Stimulated activated CD8-positive, alpha-beta memory T cell treated with anti-CD3 and anti-CD28 coated beads, Interleukin-7, amount 100 ng/mL, for 1 hour (primary cell): ENCODE results near the gene TNS3.

Source experiments
- DNase-seq, 2 donors: peaks; one replicate each; pipeline ENCODE4 v3.0.0-alpha.2; 2020; ENCODE audit warnings: low read depth in 2 of 2

TNS3 gene

DNA sequence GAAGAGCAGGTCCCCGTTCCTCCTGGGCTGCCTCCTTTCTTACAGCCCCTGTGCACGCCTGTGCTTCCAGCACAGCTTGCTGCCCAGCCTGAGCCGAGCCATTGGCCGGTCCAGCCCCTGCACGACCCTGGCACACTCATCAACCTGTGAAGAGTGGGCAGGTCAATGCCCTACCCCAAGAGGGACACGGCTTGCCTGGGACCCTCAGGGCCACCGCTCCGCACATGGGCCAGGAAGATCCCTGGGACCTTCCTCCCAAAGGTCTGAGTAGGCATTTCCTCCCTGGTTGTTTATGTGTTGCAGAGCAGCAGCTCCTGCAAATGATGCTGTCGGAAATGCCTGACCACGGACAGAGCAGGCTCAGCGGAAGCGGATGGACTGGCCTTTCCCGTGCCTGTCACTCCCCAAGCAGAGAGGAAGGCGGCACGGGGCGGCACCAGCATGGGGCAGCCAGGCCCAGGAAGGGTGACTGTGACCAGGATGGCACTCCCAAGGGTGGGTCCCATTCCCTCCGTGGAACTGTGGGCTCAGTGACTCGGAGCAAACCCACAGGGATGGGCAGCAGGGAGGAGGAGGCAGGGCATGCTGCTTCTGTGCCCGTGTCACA, 252.5 kb downstream of the TNS3 start:
- DNase-seq = no peak

DNA sequence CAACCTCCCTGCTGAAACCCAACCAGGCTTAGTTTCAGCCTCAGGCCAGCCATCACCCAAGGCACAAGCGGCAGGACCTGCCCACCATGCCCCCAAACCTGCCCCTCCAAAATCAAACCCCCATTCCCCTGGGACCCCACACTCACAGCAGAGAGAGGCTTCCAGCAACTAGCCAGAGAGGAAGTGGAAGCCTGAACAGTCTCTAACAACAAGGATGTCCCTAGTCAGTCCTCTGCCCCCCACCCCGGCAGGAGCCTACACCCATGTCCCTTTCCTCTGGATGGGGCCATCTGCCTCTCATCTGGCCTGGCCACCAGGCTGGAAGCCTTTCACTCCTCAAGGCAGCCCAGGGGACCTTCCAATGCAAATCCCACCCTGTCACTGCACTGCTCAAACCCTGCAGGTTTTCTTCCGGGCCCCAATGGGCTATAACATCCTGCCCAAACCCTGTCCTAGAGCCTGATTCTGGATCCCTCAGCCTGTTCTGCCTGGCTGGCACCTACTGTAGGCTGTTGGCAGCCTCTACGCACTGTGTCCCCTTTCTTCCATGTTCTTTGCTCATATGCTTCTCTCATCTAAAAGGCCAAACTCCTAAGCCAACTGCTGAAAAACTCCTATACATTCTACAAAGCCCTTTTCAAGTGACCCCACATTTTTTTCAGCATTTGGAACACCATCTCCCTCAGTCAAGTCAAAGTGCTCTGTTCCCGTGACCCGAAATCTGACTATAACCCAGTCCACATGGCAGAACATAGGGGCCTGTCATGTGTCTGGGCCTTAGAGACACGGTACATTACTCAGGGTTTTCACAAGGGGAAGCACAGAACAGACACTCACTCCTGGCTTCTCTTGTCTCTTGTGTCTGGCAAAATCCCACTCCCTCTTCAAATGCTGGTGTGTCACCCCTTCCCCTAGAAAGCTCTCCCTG, 253.3 kb downstream of the TNS3 start:
- DNase-seq = no peak

DNA sequence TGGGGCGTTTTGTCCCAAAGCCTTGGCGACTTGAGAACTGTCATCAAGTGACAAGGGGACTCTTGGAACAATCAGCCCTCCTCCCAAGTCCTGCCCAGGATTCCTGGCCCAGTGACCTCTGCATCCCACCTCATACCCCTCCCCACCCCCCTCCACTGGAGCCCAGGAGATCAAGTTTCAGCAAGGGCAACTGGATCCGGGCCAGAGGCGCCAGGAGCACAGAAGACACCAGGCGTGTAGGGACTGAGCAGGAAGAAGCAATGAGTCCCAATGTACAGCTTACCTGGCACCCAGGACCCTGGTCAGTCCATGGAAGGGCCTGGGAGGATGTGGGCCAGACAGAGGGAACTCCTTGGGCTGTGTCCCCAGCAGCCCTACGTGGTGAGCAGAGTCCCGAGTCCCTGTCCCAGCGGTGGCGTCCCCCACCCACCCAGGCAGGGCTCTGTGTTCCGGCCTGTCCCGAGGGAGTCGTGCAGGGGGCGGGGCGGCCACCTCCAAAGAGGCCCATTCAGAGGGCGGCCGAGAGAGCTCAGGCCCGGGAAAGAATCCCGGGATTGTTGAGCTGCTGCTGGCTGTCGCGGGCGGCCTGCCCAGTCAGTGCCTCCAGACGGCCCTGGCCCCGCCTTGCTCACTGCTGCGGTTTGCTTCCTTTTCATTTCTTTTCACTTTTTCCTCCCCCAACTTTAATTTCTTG, 254.1 kb downstream of the TNS3 start:
- no peak for DNase-seq

GRCh38 chr7:47327346-47327697, 254.6 kb downstream of the TNS3 start:
- no peak for DNase-seq

GRCh38 chr7:47326808-47327207, 255.1 kb downstream of the TNS3 start:
- DNase-seq = no peak

DNA sequence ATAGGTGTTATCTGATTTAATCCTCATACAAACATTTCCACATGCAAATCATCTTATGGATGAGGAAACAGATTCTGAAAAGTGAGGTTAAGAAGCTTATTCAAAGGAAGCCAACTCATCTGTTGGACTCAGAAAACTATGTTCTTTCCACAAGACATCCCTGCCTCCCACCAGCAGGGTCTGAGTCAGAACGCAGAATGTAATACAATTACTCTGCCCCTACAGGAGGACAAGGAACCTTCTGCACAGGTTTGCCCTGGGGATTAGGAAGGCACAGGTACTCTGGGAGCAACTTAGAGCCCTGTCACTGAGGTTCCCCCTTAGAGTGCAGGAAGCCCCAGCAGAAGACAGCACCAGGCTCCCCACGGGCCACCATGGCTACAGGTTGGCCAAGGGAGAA, 255.7 kb downstream of the TNS3 start:
- DNase-seq = no peak

DNA sequence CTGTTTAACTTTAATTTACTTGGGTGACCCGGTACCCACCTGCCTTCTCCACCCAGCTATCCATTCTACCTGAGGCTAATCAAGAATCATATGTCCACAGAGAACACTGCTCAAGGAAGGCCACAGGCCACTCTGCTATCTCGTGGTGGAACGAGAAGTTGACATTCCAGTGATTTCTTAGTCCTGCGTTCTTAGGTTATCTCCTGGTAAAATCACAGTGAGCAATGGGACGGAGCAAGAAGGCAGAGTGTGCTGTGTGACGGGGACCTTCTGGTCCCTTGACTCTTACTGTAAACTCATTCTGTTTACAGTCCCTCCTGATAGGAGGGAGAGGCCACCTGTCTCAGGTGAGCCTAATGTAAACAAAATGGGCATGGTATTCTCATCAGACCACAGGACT, 256.6 kb downstream of the TNS3 start:
- DNase-seq = no peak

DNA sequence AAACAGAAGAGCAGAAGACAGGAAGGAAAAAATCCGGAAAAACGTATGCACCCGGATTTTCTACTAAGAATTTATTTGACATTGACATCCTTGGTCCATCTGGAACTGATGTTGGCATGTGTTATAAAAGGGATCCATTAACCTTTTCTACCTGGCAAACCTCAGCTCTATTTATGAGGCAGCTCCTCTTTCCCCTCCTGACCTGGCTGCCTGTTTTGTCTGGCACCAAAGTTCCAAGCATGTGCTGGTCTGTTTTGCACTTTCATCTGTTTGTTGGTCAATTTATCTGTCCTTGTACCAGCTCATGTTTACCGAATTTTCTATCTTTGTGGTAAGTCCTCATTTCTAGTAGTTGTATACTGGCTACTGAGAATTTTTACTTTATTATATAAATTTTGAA, 258.0 kb downstream of the TNS3 start:
- DNase-seq = no peak

DNA sequence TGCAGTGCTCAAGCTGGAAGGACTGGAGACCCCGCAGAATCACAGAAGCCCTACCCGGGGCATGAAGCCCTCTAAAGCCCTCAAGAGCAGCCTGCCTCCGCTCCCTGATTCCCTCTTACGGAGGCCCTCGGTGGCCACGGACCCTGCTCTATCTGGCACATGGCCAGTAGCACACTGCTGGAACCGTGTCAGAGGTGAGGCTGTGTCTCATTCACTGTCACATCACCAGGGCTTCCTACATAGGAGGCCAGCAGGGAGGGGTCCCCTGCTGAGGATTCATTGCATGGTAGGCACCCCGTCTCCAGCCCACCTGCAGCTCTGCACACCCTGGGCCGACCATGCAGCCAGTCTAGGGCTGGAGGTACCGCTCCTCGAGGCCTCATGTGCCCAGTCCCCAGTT, 259.2 kb downstream of the TNS3 start:
- no peak for DNase-seq

- no peak for DNase-seq
These were observed 261.6 kb downstream of the TNS3 start for GRCh38 chr7:47320296-47320695.

GRCh38 chr7:47318395-47319182, 263.3 kb downstream of the TNS3 start:
- DNase-seq = no peak

DNA sequence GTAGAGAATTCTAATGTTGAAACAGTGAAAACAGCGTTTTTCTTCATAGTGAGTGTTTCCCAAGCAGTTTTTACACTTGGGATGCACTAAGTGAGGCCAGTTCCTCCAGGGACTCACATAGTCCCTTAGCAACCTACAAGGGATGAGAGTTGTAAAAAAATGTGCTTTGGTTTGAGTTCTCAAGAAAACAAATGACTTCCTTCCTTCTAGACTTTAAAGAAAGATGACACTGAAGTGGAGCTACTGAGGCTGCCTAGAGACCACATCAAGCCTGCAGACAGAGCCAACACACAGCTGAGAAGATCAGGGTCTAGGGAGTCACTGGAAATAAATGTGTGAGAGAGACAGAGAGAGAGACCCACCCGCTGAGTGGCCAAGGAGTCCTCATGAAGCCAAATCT, 264.4 kb downstream of the TNS3 start:
- DNase-seq = no peak

- no peak for DNase-seq
These were observed 266.9 kb downstream of the TNS3 start for GRCh38 chr7:47314728-47315607.

DNA sequence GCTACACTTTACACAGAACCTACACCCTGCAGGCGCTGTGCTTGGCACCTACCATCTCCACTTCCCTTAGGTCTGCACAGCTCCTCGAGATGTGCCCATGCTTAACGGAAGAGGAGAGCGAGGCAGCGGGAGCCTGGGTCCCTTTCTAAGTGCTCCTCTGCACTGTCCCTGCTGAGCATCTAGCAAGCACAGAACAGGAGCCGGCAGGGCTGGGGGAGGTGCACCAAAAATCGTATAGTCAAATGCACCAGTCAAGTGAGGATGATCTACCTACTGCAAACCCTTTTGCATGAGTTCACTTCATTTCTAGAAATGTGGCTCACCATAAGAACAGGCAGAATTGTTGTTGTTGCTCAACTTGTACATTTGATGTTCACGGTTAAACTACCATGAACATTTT, 267.7 kb downstream of the TNS3 start:
- DNase-seq = no peak

DNA sequence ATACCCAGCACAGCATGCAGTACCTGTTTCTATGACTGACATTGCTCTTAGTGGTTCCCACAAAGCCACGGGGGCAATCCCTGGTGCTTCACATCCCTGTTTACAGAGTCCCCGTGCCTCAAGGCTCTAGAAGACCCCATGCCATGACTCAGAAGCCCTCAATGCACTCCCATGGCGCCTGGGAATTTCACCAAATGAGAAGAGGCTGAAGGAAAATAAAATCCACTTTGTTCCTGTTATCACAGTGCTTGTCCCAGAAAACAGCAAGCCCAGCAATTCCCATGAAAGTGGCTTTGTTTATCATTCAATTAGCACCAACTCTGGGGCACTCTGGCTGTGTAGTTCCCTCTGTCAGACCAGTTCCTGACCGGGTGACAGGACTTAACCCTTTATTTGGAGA, 268.3 kb downstream of the TNS3 start:
- no peak for DNase-seq

GRCh38 chr7:47311891-47312290, 270.0 kb downstream of the TNS3 start:
- DNase-seq = no peak

GRCh38 chr7:47310020-47310419, 271.9 kb downstream of the TNS3 start:
- no peak for DNase-seq

DNA sequence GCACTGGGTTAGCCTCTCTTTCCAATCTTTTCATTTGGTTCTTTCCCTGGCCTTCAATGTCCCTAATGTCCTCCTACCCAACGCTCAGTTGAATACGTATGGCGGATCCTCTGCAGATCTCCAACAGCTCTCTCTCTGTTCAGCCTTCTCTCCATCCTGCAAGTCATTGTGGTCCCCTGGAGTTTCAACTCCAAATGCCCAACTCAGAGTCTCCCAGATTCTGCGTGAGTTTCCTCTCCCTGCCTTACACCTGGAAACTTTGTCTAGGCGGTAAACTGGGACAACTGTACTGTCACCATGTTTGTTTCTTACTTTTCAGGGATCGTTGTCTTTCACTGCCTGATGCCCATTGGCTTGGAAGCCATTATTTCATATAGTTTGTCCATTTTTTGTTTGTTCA, 273.1 kb downstream of the TNS3 start:
- no peak for DNase-seq

- no peak for DNase-seq
These were observed 274.6 kb downstream of the TNS3 start for GRCh38 chr7:47307311-47307710.

GRCh38 chr7:47304727-47305719, 276.9 kb downstream of the TNS3 start:
- DNase-seq = no peak
